Hematopoietic multipotent progenitor cell treated with erythropoietin and hydrocortisone succinate and interleukin-3 and kit ligand, for 8 days (in vitro differentiated cells): ENCODE results near the gene KCNK5.

Experiments used
- DNase-seq: peaks from one replicate; pipeline ENCODE4 v3.0.0-alpha.2; 2015

KCNK5 gene

GRCh38 chr6:39228992-39229767, at the start of gene KCNK5:
TSS of gene KCNK5 (minus strand) at chr6:39229475. CDS start at chr6:39229111, 364 bp downstream.
- peak; percentile 92 for DNase-seq

- DNase-seq, result no peak
These were observed 47.2 kb upstream of the KCNK5 start for GRCh38 chr6:39276379-39276995.

- no peak for DNase-seq
These were observed 45.6 kb upstream of the KCNK5 start for GRCh38 chr6:39274903-39275302.

GRCh38 chr6:39274471-39274870, 45.2 kb upstream of the KCNK5 start:
- DNase-seq, result no peak

- no peak for DNase-seq
These were observed 44.1 kb upstream of the KCNK5 start for GRCh38 chr6:39273406-39273821.

GRCh38 chr6:39269961-39270360, 40.7 kb upstream of the KCNK5 start:
- no peak for DNase-seq

GRCh38 chr6:39268721-39269120, 39.4 kb upstream of the KCNK5 start:
- no peak for DNase-seq

- DNase-seq, result no peak
These were observed 38.9 kb upstream of the KCNK5 start for GRCh38 chr6:39268171-39268570.

- no peak for DNase-seq
These were observed 37.6 kb upstream of the KCNK5 start for GRCh38 chr6:39266782-39267355.

- no peak for DNase-seq
These were observed 37.1 kb upstream of the KCNK5 start for GRCh38 chr6:39266375-39266774.

GRCh38 chr6:39263303-39264037, 34.2 kb upstream of the KCNK5 start:
- DNase-seq, result no peak

GRCh38 chr6:39261751-39262150, 32.5 kb upstream of the KCNK5 start:
- DNase-seq, result no peak

- no peak for DNase-seq
These were observed 31.7 kb upstream of the KCNK5 start for GRCh38 chr6:39260953-39261352.

GRCh38 chr6:39260456-39260855, 31.2 kb upstream of the KCNK5 start:
- DNase-seq, result no peak

- no peak for DNase-seq
These were observed 27.1 kb upstream of the KCNK5 start for GRCh38 chr6:39256294-39256940.

GRCh38 chr6:39254999-39255535, 25.8 kb upstream of the KCNK5 start:
- no peak for DNase-seq

GRCh38 chr6:39251406-39251805, 22.1 kb upstream of the KCNK5 start:
- DNase-seq, result no peak

GRCh38 chr6:39250507-39250906, 21.2 kb upstream of the KCNK5 start:
- DNase-seq, result no peak

GRCh38 chr6:39249278-39249677, 20.0 kb upstream of the KCNK5 start:
- no peak for DNase-seq

- DNase-seq, result no peak
These were observed 18.5 kb upstream of the KCNK5 start for GRCh38 chr6:39247667-39248194.

GRCh38 chr6:39243809-39244208, 14.5 kb upstream of the KCNK5 start:
- DNase-seq, result no peak

- DNase-seq, result no peak
These were observed 11.0 kb upstream of the KCNK5 start for GRCh38 chr6:39240155-39240757.
